Measurements from ENCODE around the gene DHX30. TPM values are rescaled to one million over a fixed set of nuclear protein-coding genes. Genes with fewer than 3 reads are reported as not detected.

Gene DHX30
- polyA plus RNA-seq, 1 of the 3 experiments (the other 2 are of a cell fraction) = 86.3 TPM

DNA sequence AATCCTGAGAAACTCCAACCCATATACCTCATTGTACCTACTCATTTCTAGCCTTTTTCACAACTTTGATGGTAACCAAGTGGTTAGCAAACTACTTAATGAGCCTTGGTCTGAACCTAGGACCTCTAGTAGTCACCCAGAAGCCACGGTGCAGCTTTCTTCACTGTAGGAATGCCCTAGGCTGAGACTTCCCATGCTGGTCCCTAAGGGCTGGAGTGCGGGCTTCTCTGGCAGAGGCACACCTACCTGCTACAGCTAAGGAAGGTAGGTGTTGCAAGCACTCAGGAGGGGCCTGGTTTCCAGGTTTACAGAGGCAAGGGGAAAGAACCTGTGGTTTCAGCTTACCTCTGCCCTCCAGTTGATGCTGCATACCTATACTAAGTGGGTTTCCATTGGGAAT lies 65.4 kb downstream of the DHX30 start:
- DNase-seq = no peak
- H4K20me1 ChIP-seq (ENCODE audit: insufficient read depth) = no peaks in the 10 kb centered on the region
- WGBS (ENCODE audit: low lambda C conversion rate) = 100% methylated on average over 1 of the region's 2 CpGs

More for the DNA sequence above, 65.4 kb downstream of the DHX30 start:
- Histone ChIP-seq H3K4me1 (ENCODE audit: control insufficient read depth in 1 of 2, insufficient read depth in 2 of 2, low read depth in 1 of 2, low read length in 1 of 2) (no peaks in the 10 kb centered on the region), H3K27ac (ENCODE audit: low read depth in 2 of 2, low read length in 1 of 2) (no peak overlapping the region), H3K4me2 (no peak overlapping the region), H2AFZ (ENCODE audit: low read depth) (no peak overlapping the region), H3K36me3 (replicated peaks in 1 of 2; ENCODE audit: control insufficient read depth in 1 of 2, insufficient read depth in 2 of 2, low read length in 1 of 2) (peaks cover 54 to 64% of the 10 kb centered on the region in 2 experiments), H3K9me2 (no peaks in the 10 kb centered on the region), H3K9me3 (no peaks in the 10 kb centered on the region), H3K79me2 (ENCODE audit: insufficient read depth) (peaks cover 5% of the 10 kb centered on the region; the same call in 1 of the 2 replicates), H3K27me3 (ENCODE audit: insufficient read depth) (no peaks in the 10 kb centered on the region), H3F3A (replicated peaks; ENCODE audit: insufficient read depth) (no peaks in the 10 kb centered on the region), H3K4me3 (ENCODE audit: low read depth in 2 of 2, low read length in 1 of 2) (no peak overlapping the region), H3K9ac (no peak overlapping the region)
- ChIA-PET CTCF (interaction anchor here (1.2 to 5.8 kb wide), 2 partner anchors 121 to 283 kb away, joined by 5 to 16 read pairs; no protein-coding TSS in a partner anchor), POLR2A (no interaction called here)
- TF ChIP-seq, protein P1, sequence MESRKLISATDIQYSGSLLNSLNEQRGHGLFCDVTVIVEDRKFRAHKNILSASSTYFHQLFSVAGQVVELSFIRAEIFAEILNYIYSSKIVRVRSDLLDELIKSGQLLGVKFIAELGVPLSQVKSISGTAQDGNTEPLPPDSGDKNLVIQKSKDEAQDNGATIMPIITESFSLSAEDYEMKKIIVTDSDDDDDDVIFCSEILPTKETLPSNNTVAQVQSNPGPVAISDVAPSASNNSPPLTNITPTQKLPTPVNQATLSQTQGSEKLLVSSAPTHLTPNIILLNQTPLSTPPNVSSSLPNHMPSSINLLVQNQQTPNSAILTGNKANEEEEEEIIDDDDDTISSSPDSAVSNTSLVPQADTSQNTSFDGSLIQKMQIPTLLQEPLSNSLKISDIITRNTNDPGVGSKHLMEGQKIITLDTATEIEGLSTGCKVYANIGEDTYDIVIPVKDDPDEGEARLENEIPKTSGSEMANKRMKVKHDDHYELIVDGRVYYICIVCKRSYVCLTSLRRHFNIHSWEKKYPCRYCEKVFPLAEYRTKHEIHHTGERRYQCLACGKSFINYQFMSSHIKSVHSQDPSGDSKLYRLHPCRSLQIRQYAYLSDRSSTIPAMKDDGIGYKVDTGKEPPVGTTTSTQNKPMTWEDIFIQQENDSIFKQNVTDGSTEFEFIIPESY (IDR thresholded peaks at IDR 0.05; ENCODE audit: borderline replicate concordance, low read depth) = no peak
- TF ChIP-seq FOSL2 (IDR thresholded peaks at IDR 0.05; ENCODE audit: borderline replicate concordance, low read depth) (no peak), FOXM1 (IDR thresholded peaks at IDR 0.05; ENCODE audit: low read depth) (no peak), RFX5 (IDR thresholded peaks at IDR 0.05; ENCODE audit: low read length) (no peak), TCF12 (IDR thresholded peaks at IDR 0.05) (no peak), JUND (IDR thresholded peaks at IDR 0.05) (no peak), CHD2 (IDR thresholded peaks at IDR 0.05; ENCODE audit: low read length, partially characterized antibody) (no peak), POLR2AphosphoS5 (IDR thresholded peaks at IDR 0.05; ENCODE audit: low read depth, low read length) (no peak), GABPA (IDR thresholded peaks at IDR 0.05; ENCODE audit: low read depth) (no peak), RAD21 (IDR thresholded peaks at IDR 0.05; ENCODE audit: low read length) (no peak)
- TF ChIP-seq, protein P2, sequence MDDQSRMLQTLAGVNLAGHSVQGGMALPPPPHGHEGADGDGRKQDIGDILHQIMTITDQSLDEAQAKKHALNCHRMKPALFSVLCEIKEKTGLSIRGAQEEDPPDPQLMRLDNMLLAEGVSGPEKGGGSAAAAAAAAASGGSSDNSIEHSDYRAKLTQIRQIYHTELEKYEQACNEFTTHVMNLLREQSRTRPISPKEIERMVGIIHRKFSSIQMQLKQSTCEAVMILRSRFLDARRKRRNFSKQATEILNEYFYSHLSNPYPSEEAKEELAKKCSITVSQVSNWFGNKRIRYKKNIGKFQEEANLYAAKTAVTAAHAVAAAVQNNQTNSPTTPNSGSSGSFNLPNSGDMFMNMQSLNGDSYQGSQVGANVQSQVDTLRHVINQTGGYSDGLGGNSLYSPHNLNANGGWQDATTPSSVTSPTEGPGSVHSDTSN (IDR thresholded peaks at IDR 0.05) = no peak
- TF ChIP-seq, protein P3, sequence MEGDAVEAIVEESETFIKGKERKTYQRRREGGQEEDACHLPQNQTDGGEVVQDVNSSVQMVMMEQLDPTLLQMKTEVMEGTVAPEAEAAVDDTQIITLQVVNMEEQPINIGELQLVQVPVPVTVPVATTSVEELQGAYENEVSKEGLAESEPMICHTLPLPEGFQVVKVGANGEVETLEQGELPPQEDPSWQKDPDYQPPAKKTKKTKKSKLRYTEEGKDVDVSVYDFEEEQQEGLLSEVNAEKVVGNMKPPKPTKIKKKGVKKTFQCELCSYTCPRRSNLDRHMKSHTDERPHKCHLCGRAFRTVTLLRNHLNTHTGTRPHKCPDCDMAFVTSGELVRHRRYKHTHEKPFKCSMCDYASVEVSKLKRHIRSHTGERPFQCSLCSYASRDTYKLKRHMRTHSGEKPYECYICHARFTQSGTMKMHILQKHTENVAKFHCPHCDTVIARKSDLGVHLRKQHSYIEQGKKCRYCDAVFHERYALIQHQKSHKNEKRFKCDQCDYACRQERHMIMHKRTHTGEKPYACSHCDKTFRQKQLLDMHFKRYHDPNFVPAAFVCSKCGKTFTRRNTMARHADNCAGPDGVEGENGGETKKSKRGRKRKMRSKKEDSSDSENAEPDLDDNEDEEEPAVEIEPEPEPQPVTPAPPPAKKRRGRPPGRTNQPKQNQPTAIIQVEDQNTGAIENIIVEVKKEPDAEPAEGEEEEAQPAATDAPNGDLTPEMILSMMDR (IDR thresholded peaks at IDR 0.05) = no peak
- TF ChIP-seq, protein P4, sequence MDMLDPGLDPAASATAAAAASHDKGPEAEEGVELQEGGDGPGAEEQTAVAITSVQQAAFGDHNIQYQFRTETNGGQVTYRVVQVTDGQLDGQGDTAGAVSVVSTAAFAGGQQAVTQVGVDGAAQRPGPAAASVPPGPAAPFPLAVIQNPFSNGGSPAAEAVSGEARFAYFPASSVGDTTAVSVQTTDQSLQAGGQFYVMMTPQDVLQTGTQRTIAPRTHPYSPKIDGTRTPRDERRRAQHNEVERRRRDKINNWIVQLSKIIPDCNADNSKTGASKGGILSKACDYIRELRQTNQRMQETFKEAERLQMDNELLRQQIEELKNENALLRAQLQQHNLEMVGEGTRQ (IDR thresholded peaks at IDR 0.05; ENCODE audit: borderline replicate concordance, low read depth, low read length) = no peak
